Activated CD8-positive, alpha-beta T cell treated with anti-CD3 and anti-CD28 coated beads for 36 hours (primary cell): Measurements from ENCODE around the gene SLC30A4. TPM values are rescaled to one million over a fixed set of nuclear protein-coding genes. Genes with fewer than 3 reads are reported as not detected.

ENCODE experiments used
- ATAC-seq: fragments of 200-7000 bp; cut with Tn5 transposase; one replicate; pipeline ENCODE4 v1.10.0; 2021; ENCODE audit warnings: mild to moderate bottlenecking, moderate library complexity
- CTCF ChIA-PET: fragments of 350-600 bp; sonication (Branson Sonifier 250); formaldehyde crosslinking; loops from one replicate; lab custom pipeline; 2021; ENCODE audit warnings: antibody characterized with exemption; lab: Charles Lee
- POLR2A ChIA-PET: fragments of 350-600 bp; sonication (Branson Sonifier 250); formaldehyde crosslinking; loops from one replicate; lab custom pipeline; 2021; ENCODE audit warnings: antibody characterized with exemption; lab: Charles Lee
- DNase-seq: peaks from one replicate; pipeline ENCODE4 v3.0.0-alpha.2; 2020
- H3K27ac Mint-ChIP-seq: one replicate; pipeline ENCODE4 v1.8.0; 2021; ENCODE audit warnings: mild to moderate bottlenecking, mixed read lengths
- H3K27me3 Mint-ChIP-seq: one replicate; pipeline ENCODE4 v1.8.0; 2021; ENCODE audit warnings: mixed read lengths
- H3K36me3 Mint-ChIP-seq: one replicate; pipeline ENCODE4 v1.8.0; 2021; ENCODE audit warnings: low read depth, mixed read lengths
- H3K4me1 Mint-ChIP-seq: one replicate; pipeline ENCODE4 v1.8.0; 2021; ENCODE audit warnings: low read depth, mixed read lengths
- H3K4me3 Mint-ChIP-seq: one replicate; pipeline ENCODE4 v1.8.0; 2021; ENCODE audit warnings: mild to moderate bottlenecking, moderate library complexity, mixed read lengths
- H3K9me3 Mint-ChIP-seq: one replicate; pipeline ENCODE4 v1.8.0; 2021; ENCODE audit warnings: mixed read lengths
- CTCF ChIP-seq: fragments of 200-600 bp; IDR thresholded peaks from one replicate; pipeline ENCODE4 v1.8.0; 2022; ENCODE audit warnings: antibody characterized with exemption, mild to moderate bottlenecking
- intact Hi-C: fragments of 100-400 bp; cut with micrococcal nuclease; formaldehyde crosslinking; loops from one replicate; pipeline ENCODE4 v1.10.0; 2022
- total RNA-seq, 2 experiments: library from RNA; stranded (reverse); gene quantifications; one replicate each; pipeline ENCODE4 v1.2.3, GENCODE V29; 2021

SLC30A4 gene
- total RNA-seq, 2 experiments from 2014 or later = 1.7 to 2.0 TPM

GRCh38 chr15:45443645-45444044, 78.9 kb downstream of the SLC30A4 start:
- intact Hi-C loops = no loop called here
- POLR2A ChIA-PET = no interaction called here
- H3K27ac Mint-ChIP-seq = no peak overlapping the region
- CTCF ChIA-PET = interaction anchor here (1.0 to 3.5 kb wide), 5 partner anchors 10 to 44 kb away, joined by 4 to 31 read pairs (median 5); no protein-coding TSS in a partner anchor
- ATAC-seq = no peak
- H3K9me3 Mint-ChIP-seq = no peaks in the 10 kb centered on the region
- no peaks in the 10 kb centered on the region for H3K36me3 Mint-ChIP-seq
- DNase-seq = no peak
- no peaks in the 10 kb centered on the region for H3K27me3 Mint-ChIP-seq
- H3K4me1 Mint-ChIP-seq = no peaks in the 10 kb centered on the region
- no peak for TF ChIP-seq CTCF
- H3K4me3 Mint-ChIP-seq = no peak overlapping the region

GRCh38 chr15:45442507-45443135, 79.9 kb downstream of the SLC30A4 start:
- Mint-ChIP-seq H3K9me3 (no peaks in the 10 kb centered on the region), H3K4me3 (no peak overlapping the region), H3K27ac (no peak overlapping the region), H3K36me3 (no peaks in the 10 kb centered on the region), H3K27me3 (no peaks in the 10 kb centered on the region), H3K4me1 (no peaks in the 10 kb centered on the region)
- DNase-seq (no peak), ATAC-seq (no peak)
- intact Hi-C loops = no loop called here
- CTCF ChIA-PET = interaction anchor here (1.0 to 3.5 kb wide), 3 partner anchors 12 to 43 kb away, joined by 5 to 31 read pairs (median 5); no protein-coding TSS in a partner anchor
- no peak for TF ChIP-seq CTCF
- POLR2A ChIA-PET = no interaction called here

GRCh38 chr15:45441686-45442085, 80.9 kb downstream of the SLC30A4 start:
- ChIA-PET POLR2A (no interaction called here), CTCF (interaction anchor here (1.9 to 3.5 kb wide), 2 partner anchors 11 to 42 kb away, joined by 5 to 31 read pairs; no protein-coding TSS in a partner anchor)
- no peak overlapping the region for H3K27ac Mint-ChIP-seq
- no peaks in the 10 kb centered on the region for H3K27me3 Mint-ChIP-seq
- no peak overlapping the region for H3K4me3 Mint-ChIP-seq
- no peak for TF ChIP-seq CTCF
- intact Hi-C loops = no loop called here
- H3K36me3 Mint-ChIP-seq = no peaks in the 10 kb centered on the region
- DNase-seq (no peak), ATAC-seq (no peak)
- H3K9me3 Mint-ChIP-seq = no peaks in the 10 kb centered on the region
- H3K4me1 Mint-ChIP-seq = no peaks in the 10 kb centered on the region

- no peak for DNase-seq
- Mint-ChIP-seq H3K9me3 (no peaks in the 10 kb centered on the region), H3K4me3 (no peak overlapping the region), H3K27ac (no peak overlapping the region), H3K4me1 (no peaks in the 10 kb centered on the region), H3K36me3 (no peaks in the 10 kb centered on the region), H3K27me3 (no peaks in the 10 kb centered on the region)
- ChIA-PET CTCF (interaction anchor here (3.5 kb wide), 1 partner anchor 11 kb away, joined by 31 read pairs; no protein-coding TSS in a partner anchor), POLR2A (no interaction called here)
- no peak for TF ChIP-seq CTCF
- intact Hi-C loops = no loop called here
- ATAC-seq = no peak
Measured at GRCh38 chr15:45441036-45441435, 81.5 kb downstream of the SLC30A4 start.

- ChIA-PET POLR2A (interaction anchor here (0.5 kb wide), 1 partner anchor 102 kb away, joined by 3 read pairs; no protein-coding TSS in a partner anchor), CTCF (interaction anchor here (0.7 to 2.1 kb wide), 3 partner anchors 9 to 18 kb away, joined by 3 to 8 read pairs (median 6); no protein-coding TSS in a partner anchor)
- no peak overlapping the region for H3K4me3 Mint-ChIP-seq
- H3K27me3 Mint-ChIP-seq = no peaks in the 10 kb centered on the region
- no peaks in the 10 kb centered on the region for H3K36me3 Mint-ChIP-seq
- TF ChIP-seq CTCF = no peak
- no peak overlapping the region for H3K27ac Mint-ChIP-seq
- no peak for DNase-seq
- intact Hi-C loops = no loop called here
- no peaks in the 10 kb centered on the region for H3K9me3 Mint-ChIP-seq
- ATAC-seq = no peak
- H3K4me1 Mint-ChIP-seq = no peaks in the 10 kb centered on the region
Measured at GRCh38 chr15:45439521-45440260, 82.9 kb downstream of the SLC30A4 start.
